ENCODE measurements around the gene OVOL2. TPM values are rescaled to one million over a fixed set of nuclear protein-coding genes. Genes with fewer than 3 reads are reported as not detected.

Gene OVOL2
- total RNA-seq, 3 donors from 2014 or later = 11.5 to 36.3 (median 15.2) TPM

GRCh38 chr20:18018100-18018499 is 39.6 kb downstream of the OVOL2 start:
- H3K9me3 ChIP-seq = no peaks in the 10 kb centered on the region
- H3K4me1 ChIP-seq (ENCODE audit: low read depth) = no peaks in the 10 kb centered on the region
- H3K4me3 ChIP-seq = no peak overlapping the region
- DNase-seq = no peak
- no peak for TF ChIP-seq CTCF (IDR thresholded peaks at IDR 0.05)
- ATAC-seq = no peak
- no peaks in the 10 kb centered on the region for H3K36me3 ChIP-seq (ENCODE audit: low read depth)
- intact Hi-C loops (cut with DNase I, micrococcal nuclease) = no loop called here

GRCh38 chr20:18016772-18017171 is 40.9 kb downstream of the OVOL2 start:
- H3K9me3 ChIP-seq = no peaks in the 10 kb centered on the region
- peak; percentile 69 for ATAC-seq

GRCh38 chr20:18014411-18014810 is 43.3 kb downstream of the OVOL2 start:
- Histone ChIP-seq H3K4me3 (no peak overlapping the region), H3K4me1 (ENCODE audit: low read depth) (no peaks in the 10 kb centered on the region), H3K36me3 (ENCODE audit: low read depth) (no peaks in the 10 kb centered on the region), H3K9me3 (no peaks in the 10 kb centered on the region)
- intact Hi-C loops (cut with DNase I, micrococcal nuclease) = no loop called here
- TF ChIP-seq CTCF (IDR thresholded peaks at IDR 0.05) = no peak
- no peak for ATAC-seq
- no peak for DNase-seq

More at GRCh38 chr20:18016772-18017171, 40.9 kb downstream of the OVOL2 start:
- no peak overlapping the region for H3K4me3 ChIP-seq
- DNase-seq = no peak
- H3K36me3 ChIP-seq (ENCODE audit: low read depth) = no peaks in the 10 kb centered on the region
- intact Hi-C loops (cut with DNase I, micrococcal nuclease) = no loop called here
- H3K4me1 ChIP-seq (ENCODE audit: low read depth) = no peaks in the 10 kb centered on the region
- no peak for TF ChIP-seq CTCF (IDR thresholded peaks at IDR 0.05)

DNA sequence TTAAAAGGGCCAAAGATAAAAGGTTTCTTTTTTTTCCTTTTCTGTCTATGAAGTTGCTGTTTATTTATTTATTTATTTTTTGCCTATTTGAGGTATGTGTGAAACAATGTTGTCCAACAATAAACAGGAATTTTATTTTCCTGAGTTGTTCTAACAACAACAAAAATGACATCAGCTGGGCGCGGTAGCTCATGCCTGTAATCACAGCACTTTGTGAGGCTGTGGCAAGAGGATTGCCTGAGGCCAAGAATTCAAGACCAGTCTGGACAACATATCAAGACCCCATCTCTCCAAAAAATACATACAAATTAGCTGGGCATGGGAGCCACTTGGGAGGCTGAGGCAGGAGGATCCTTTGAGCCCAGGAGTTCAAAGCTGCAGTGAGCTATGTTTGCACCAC is 44.8 kb downstream of the OVOL2 start:
- no peak for ATAC-seq
- Histone ChIP-seq H3K9me3 (no peaks in the 10 kb centered on the region), H3K36me3 (ENCODE audit: low read depth) (no peaks in the 10 kb centered on the region), H3K4me3 (no peak overlapping the region), H3K4me1 (ENCODE audit: low read depth) (no peaks in the 10 kb centered on the region)
- TF ChIP-seq CTCF (IDR thresholded peaks at IDR 0.05) = no peak
- intact Hi-C loops (cut with DNase I, micrococcal nuclease) = no loop called here
- no peak for DNase-seq

DNA sequence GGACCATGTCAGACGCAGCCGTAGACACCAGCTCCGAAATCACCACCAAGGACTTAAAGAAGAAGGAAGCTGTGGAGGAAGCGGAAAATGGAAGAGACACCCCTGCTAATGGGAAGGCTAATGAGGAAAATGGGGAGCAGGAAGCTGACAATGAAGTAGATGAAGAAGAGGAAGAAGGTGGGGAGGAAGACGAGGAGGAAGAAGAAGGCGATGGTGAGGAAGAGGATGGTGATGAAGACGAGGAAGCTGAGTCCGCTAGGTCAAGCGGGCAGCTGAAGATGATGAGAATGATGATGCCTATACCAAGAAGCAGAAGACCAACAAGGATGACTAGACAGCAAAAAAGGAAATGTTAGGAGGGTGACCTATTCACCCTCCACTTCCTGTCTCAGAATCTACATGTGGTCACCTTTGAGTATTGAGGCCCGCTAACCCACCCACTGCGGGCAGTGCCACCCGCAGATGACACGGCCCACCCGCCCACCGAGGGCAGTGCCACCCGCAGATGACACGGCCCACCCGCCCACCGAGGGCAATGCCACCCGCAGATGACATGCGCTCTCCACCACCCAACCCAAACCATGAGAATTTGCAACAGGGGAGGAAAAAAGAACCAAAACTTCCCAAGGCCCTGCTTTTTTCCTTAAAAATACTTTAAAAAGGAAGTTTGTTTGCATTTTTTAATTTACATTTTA is 45.6 kb downstream of the OVOL2 start:
- Histone ChIP-seq H3K36me3 (ENCODE audit: low read depth) (no peaks in the 10 kb centered on the region), H3K4me3 (no peak overlapping the region), H3K4me1 (ENCODE audit: low read depth) (no peaks in the 10 kb centered on the region), H3K9me3 (no peaks in the 10 kb centered on the region)
- intact Hi-C loops (cut with DNase I, micrococcal nuclease) = no loop called here
- DNase-seq = no peak
- no peak for ATAC-seq
- TF ChIP-seq CTCF (IDR thresholded peaks at IDR 0.05) = no peak

DNA sequence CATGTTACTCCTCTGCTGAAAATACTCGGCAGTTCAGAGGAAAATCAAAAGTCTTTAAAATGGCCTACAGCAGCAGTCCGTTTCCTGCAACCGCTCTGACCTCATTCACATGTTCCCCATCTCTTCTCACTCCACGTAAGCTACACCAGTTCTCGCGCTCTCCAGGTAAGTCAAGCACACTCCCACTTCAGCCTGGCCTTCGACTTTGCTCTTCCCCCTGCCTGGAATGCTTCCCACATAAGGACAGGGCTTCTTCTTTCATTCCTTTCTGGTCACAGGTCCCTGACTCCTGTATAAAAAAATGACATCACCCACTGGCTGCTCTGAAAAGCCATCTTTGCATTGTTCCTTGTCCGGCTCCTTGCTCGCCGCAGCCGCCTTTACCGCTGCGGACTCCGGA is 46.2 kb downstream of the OVOL2 start:
- no peaks in the 10 kb centered on the region for H3K9me3 ChIP-seq
- intact Hi-C loops (cut with DNase I, micrococcal nuclease) = no loop called here
- H3K4me3 ChIP-seq = no peak overlapping the region
- DNase-seq = no peak
- ATAC-seq = no peak
- no peaks in the 10 kb centered on the region for H3K4me1 ChIP-seq (ENCODE audit: low read depth)
- no peak for TF ChIP-seq CTCF (IDR thresholded peaks at IDR 0.05)
- H3K36me3 ChIP-seq (ENCODE audit: low read depth) = no peaks in the 10 kb centered on the region
